T-helper 2 cell treated with Interferon-gamma antibody and Interleukin-4, amounts not matched to agents 5 μg/mL and 100 μg/mL, for 36 hours (primary cell): ENCODE data around the gene WDR31.
"Not testable (repeated sequence)": the region's sequence is repeated elsewhere in the genome, so short reads cannot be mapped to it uniquely, and the experiment has no call there.

Source experiments
- DNase-seq: peaks from one replicate; pipeline ENCODE4 v3.0.0; 2021; ENCODE audit warnings: low spot score
- H3K27ac Mint-ChIP-seq: one replicate; pipeline ENCODE4 v1.8.0; 2021; ENCODE audit warnings: mild to moderate bottlenecking, mixed read lengths
- H3K27me3 Mint-ChIP-seq: one replicate; pipeline ENCODE4 v1.8.0; 2021; ENCODE audit warnings: low read depth, mixed read lengths
- H3K36me3 Mint-ChIP-seq: one replicate; pipeline ENCODE4 v1.8.0; 2021; ENCODE audit warnings: low read depth, mixed read lengths
- H3K4me1 Mint-ChIP-seq: one replicate; pipeline ENCODE4 v1.8.0; 2021; ENCODE audit warnings: low read depth, mixed read lengths
- H3K4me3 Mint-ChIP-seq: one replicate; pipeline ENCODE4 v1.8.0; 2022; ENCODE audit warnings: mild to moderate bottlenecking, moderate library complexity, mixed read lengths
- H3K9me3 Mint-ChIP-seq: one replicate; pipeline ENCODE4 v1.8.0; 2021; ENCODE audit warnings: mixed read lengths

Gene WDR31

GRCh38 chr9:113306566-113306965, 33.5 kb downstream of the WDR31 start:
- Mint-ChIP-seq H3K9me3 (no peaks in the 10 kb centered on the region), H3K27me3 (no peaks in the 10 kb centered on the region), H3K27ac (no peak overlapping the region), H3K36me3 (no peaks in the 10 kb centered on the region), H3K4me1 (peaks cover 13% of the 10 kb centered on the region), H3K4me3 (no peak overlapping the region)
- DNase-seq = no peak

GRCh38 chr9:113302792-113303418, 37.2 kb downstream of the WDR31 start, which contains the start of gene RNF183:
TSS of gene RNF183 (minus strand) at chr9:113303376. CDS start at chr9:113298184, 5,192 bp downstream.
- no peaks in the 10 kb centered on the region for H3K9me3 Mint-ChIP-seq
- H3K27ac Mint-ChIP-seq = no peak within 1 kb of the TSS
- no peaks in the 10 kb centered on the region for H3K36me3 Mint-ChIP-seq

GRCh38 chr9:113301548-113301947, 38.5 kb downstream of the WDR31 start:
- Mint-ChIP-seq H3K36me3 (no peaks in the 10 kb centered on the region), H3K27me3 (peaks cover 8% of the 10 kb centered on the region), H3K27ac (no peak overlapping the region), H3K9me3 (no peaks in the 10 kb centered on the region), H3K4me1 (no peaks in the 10 kb centered on the region), H3K4me3 (no peak overlapping the region)
- DNase-seq = no peak

More at GRCh38 chr9:113302792-113303418, 37.2 kb downstream of the WDR31 start, which contains the start of gene RNF183:
- Mint-ChIP-seq H3K27me3 (peaks cover 8% of the 10 kb centered on the region), H3K4me3 (no peak within 1 kb of the TSS), H3K4me1 (no peaks in the 10 kb centered on the region)
- no peak for DNase-seq

- no peak overlapping the region for H3K4me3 Mint-ChIP-seq
Observed at GRCh38 chr9:113299800-113300292, 40.2 kb downstream of the WDR31 start.

GRCh38 chr9:113298924-113299770, 40.9 kb downstream of the WDR31 start:
- DNase-seq = no peak
- Mint-ChIP-seq H3K27me3 (peaks cover 8% of the 10 kb centered on the region), H3K9me3 (no peaks in the 10 kb centered on the region), H3K4me3 (no peak overlapping the region), H3K4me1 (no peaks in the 10 kb centered on the region), H3K36me3 (no peaks in the 10 kb centered on the region), H3K27ac (no peak overlapping the region)

More at GRCh38 chr9:113299800-113300292, 40.2 kb downstream of the WDR31 start:
- H3K27ac Mint-ChIP-seq = no peak overlapping the region
- peaks cover 8% of the 10 kb centered on the region for H3K27me3 Mint-ChIP-seq
- H3K36me3 Mint-ChIP-seq = no peaks in the 10 kb centered on the region
- no peak for DNase-seq
- H3K4me1 Mint-ChIP-seq = no peaks in the 10 kb centered on the region
- H3K9me3 Mint-ChIP-seq = no peaks in the 10 kb centered on the region

GRCh38 chr9:113298311-113298710, 41.8 kb downstream of the WDR31 start:
- H3K4me3 Mint-ChIP-seq = no peak overlapping the region
- peaks cover 2% of the 10 kb centered on the region for H3K36me3 Mint-ChIP-seq
- no peak for DNase-seq
- H3K4me1 Mint-ChIP-seq = no peaks in the 10 kb centered on the region
- H3K27ac Mint-ChIP-seq = no peak overlapping the region
- no peaks in the 10 kb centered on the region for H3K9me3 Mint-ChIP-seq
- peaks cover 8% of the 10 kb centered on the region for H3K27me3 Mint-ChIP-seq

GRCh38 chr9:113296796-113297558, 43.1 kb downstream of the WDR31 start:
- H3K27ac Mint-ChIP-seq = no peak overlapping the region
- DNase-seq = no peak
- H3K4me3 Mint-ChIP-seq = no peak overlapping the region

GRCh38 chr9:113296247-113296646, 43.8 kb downstream of the WDR31 start:
- not testable (repeated sequence) for H3K4me1 Mint-ChIP-seq, H3K27me3 Mint-ChIP-seq, H3K9me3 Mint-ChIP-seq, H3K4me3 Mint-ChIP-seq, H3K27ac Mint-ChIP-seq, DNase-seq
- H3K36me3 Mint-ChIP-seq = peaks cover 19% of the 10 kb centered on the region

More at GRCh38 chr9:113296796-113297558, 43.1 kb downstream of the WDR31 start:
- Mint-ChIP-seq H3K4me1 (no peaks in the 10 kb centered on the region), H3K9me3 (no peaks in the 10 kb centered on the region), H3K27me3 (peaks cover 8% of the 10 kb centered on the region), H3K36me3 (peaks cover 13% of the 10 kb centered on the region)

- DNase-seq = no peak
- Mint-ChIP-seq H3K9me3 (no peaks in the 10 kb centered on the region), H3K36me3 (peaks cover 40% of the 10 kb centered on the region), H3K4me3 (no peak overlapping the region), H3K27me3 (no peaks in the 10 kb centered on the region), H3K27ac (no peak overlapping the region), H3K4me1 (peaks cover 2% of the 10 kb centered on the region)
Observed at GRCh38 chr9:113293285-113293878, 46.7 kb downstream of the WDR31 start.

- Mint-ChIP-seq H3K4me1 (peaks cover 2% of the 10 kb centered on the region), H3K9me3 (no peaks in the 10 kb centered on the region), H3K27ac (no peak overlapping the region), H3K27me3 (no peaks in the 10 kb centered on the region), H3K36me3 (peaks cover 57% of the 10 kb centered on the region), H3K4me3 (no peak overlapping the region)
- DNase-seq = no peak
Observed at GRCh38 chr9:113290052-113290607, 49.9 kb downstream of the WDR31 start.

GRCh38 chr9:113289091-113289490, 51.0 kb downstream of the WDR31 start:
- Mint-ChIP-seq H3K9me3 (no peaks in the 10 kb centered on the region), H3K27me3 (no peaks in the 10 kb centered on the region), H3K36me3 (peaks cover 66% of the 10 kb centered on the region), H3K27ac (no peak overlapping the region), H3K4me1 (peaks cover 2% of the 10 kb centered on the region), H3K4me3 (no peak overlapping the region)
- no peak for DNase-seq

GRCh38 chr9:113281356-113281755, 58.7 kb downstream of the WDR31 start:
- Mint-ChIP-seq H3K4me1 (peaks cover 11% of the 10 kb centered on the region), H3K27me3 (no peaks in the 10 kb centered on the region), H3K27ac (peak overlapping the region; percentile 0), H3K9me3 (no peaks in the 10 kb centered on the region), H3K36me3 (peaks cover 57% of the 10 kb centered on the region), H3K4me3 (no peak overlapping the region)
- DNase-seq = no peak

- Mint-ChIP-seq H3K36me3 (peaks cover 44% of the 10 kb centered on the region), H3K4me1 (peaks cover 16% of the 10 kb centered on the region), H3K27ac (no peak overlapping the region), H3K4me3 (no peak overlapping the region), H3K27me3 (no peaks in the 10 kb centered on the region), H3K9me3 (no peaks in the 10 kb centered on the region)
- no peak for DNase-seq
Observed at GRCh38 chr9:113278840-113279239, 61.2 kb downstream of the WDR31 start.
